HCT116 (cell line): ENCODE measurements around the gene MRPL58. TPM values are rescaled to one million over a fixed set of nuclear protein-coding genes. Genes with fewer than 3 reads are reported as not detected.

ENCODE experiments used
- ATAC-seq: fragments of 200-7000 bp; cut with Tn5 transposase; 2 replicates; pipeline ENCODE4 v1.9.1; 2020; ENCODE audit warnings: mild to moderate bottlenecking, moderate library complexity
- BruUV-seq: library from RNA; stranded (reverse); fragments of 400-500 nt; replicated peaks from 2 replicates; lab custom pipeline; 2021; lab: Mats Ljungman, UMichigan
- CTCF ChIA-PET: fragments of 300-600 bp; sonication (Branson Sonifier 250); formaldehyde crosslinking; loops from one replicate; lab custom pipeline; 2021; ENCODE audit warnings: antibody characterized with exemption; lab: Charles Lee
- POLR2A ChIA-PET: fragments of 300-600, 350-600 bp; sonication (Branson Sonifier 250); formaldehyde crosslinking; loops from one replicate; lab custom pipeline; 2021; ENCODE audit warnings: antibody characterized with exemption; lab: Charles Lee
- RAD21 ChIA-PET, 2 experiments: fragments of 300-600 bp; sonication (Branson Sonifier 250); formaldehyde crosslinking; loops; one replicate each; lab custom pipeline; 2023; ENCODE audit warnings: low total read pairs in 2 of 2; ENCODE audit not compliant: uncharacterized antibody in 2 of 2, unreplicated experiment in 2 of 2, low non-redundant PET in 1 of 2; lab: Charles Lee
- DNase-seq: peaks from one replicate; pipeline ENCODE4 v3.0.0-alpha.2; 2010; ENCODE audit warnings: low read depth, low spot score
- H2AFZ ChIP-seq: fragments of 200-600 bp; shearing (Covaris generic), sonication (generic); 2 replicates; pipeline ENCODE4 v1.6.1; 2017; ENCODE audit warnings: low read depth, mixed run types, mixed read lengths, antibody characterized with exemption, low read length; ENCODE audit not compliant: poor library complexity, severe bottlenecking
- H3K27ac ChIP-seq: 2 replicates; pipeline ENCODE4 v1.5.1; 2012; ENCODE audit warnings: low read depth, low read length
- H3K27me3 ChIP-seq: fragments of 200-600 bp; sonication (generic); 2 replicates; pipeline ENCODE4 v1.6.1; 2016; ENCODE audit warnings: mixed run types, low read length, mixed read lengths; ENCODE audit not compliant: insufficient read depth
- H3K36me3 ChIP-seq, 2 experiments: fragments of 200-500 bp in 1 of 2; fragments of 200-600 bp in 1 of 2; sonication (Bioruptor generic) in 1 of 2; sonication (generic) in 1 of 2; 2 replicates each; pipeline versions ENCODE4 v1.5.1 to v1.6.1; 2014 to 2016; ENCODE audit warnings: low read length in 2 of 2, inconsistent platforms in 1 of 2, mixed read lengths in 1 of 2, mixed run types in 1 of 2; ENCODE audit not compliant: insufficient read depth in 2 of 2, control insufficient read depth in 1 of 2
- H3K4me1 ChIP-seq, 2 experiments: fragments of 200-600 bp in 1 of 2; sonication (generic) in 1 of 2; 2 replicates each; pipeline versions ENCODE4 v1.5.1 to v1.6.1; 2012 to 2017; ENCODE audit warnings: low read length in 2 of 2, inconsistent platforms in 1 of 2, mild to moderate bottlenecking in 1 of 2, mixed read lengths in 1 of 2, mixed run types in 1 of 2, moderate library complexity in 1 of 2; ENCODE audit not compliant: insufficient read depth in 2 of 2, control insufficient read depth in 1 of 2
- H3K4me2 ChIP-seq: fragments of 200-600 bp; sonication (generic); 2 replicates; pipeline ENCODE4 v1.6.1; 2017; ENCODE audit warnings: mixed run types, low read length, mixed read lengths
- H3K4me3 ChIP-seq, 2 experiments: fragments of 200-600 bp in 1 of 2; sonication (generic) in 1 of 2; replicated peaks in 1 of 2; 2 replicates each; pipeline ENCODE4 v1.5.1; 2011 to 2016; ENCODE audit warnings: low read length in 2 of 2, control low read depth in 1 of 2, low read depth in 1 of 2, mild to moderate bottlenecking in 1 of 2, mixed read lengths in 1 of 2, mixed run types in 1 of 2
- H3K79me2 ChIP-seq: fragments of 200-600 bp; sonication (generic); 2 replicates; pipeline ENCODE4 v1.6.1; 2017; ENCODE audit warnings: mild to moderate bottlenecking, mixed run types, low read length, moderate library complexity, mixed read lengths; ENCODE audit not compliant: insufficient read depth
- H3K9ac ChIP-seq: fragments of 200-600 bp; sonication (generic); 2 replicates; pipeline ENCODE4 v1.6.1; 2016; ENCODE audit warnings: low read length, mixed read lengths
- H3K9me2 ChIP-seq: fragments of 200-600 bp; sonication (generic), shearing (Covaris generic); 2 replicates; pipeline ENCODE4 v1.6.1; 2017; ENCODE audit warnings: mixed run types, mild to moderate bottlenecking, moderate library complexity; ENCODE audit not compliant: insufficient read depth
- H3K9me3 ChIP-seq, 2 experiments: fragments of 200-500 bp in 1 of 2; fragments of 200-600 bp in 1 of 2; sonication (Bioruptor generic) in 1 of 2; sonication (generic) in 1 of 2; 2 replicates each; pipeline ENCODE4 v1.6.1; 2014 to 2017; ENCODE audit warnings: low read length in 2 of 2, mixed read lengths in 2 of 2, inconsistent platforms in 1 of 2, low read depth in 1 of 2, mild to moderate bottlenecking in 1 of 2, mixed run types in 1 of 2, moderate library complexity in 1 of 2; ENCODE audit not compliant: control insufficient read depth in 1 of 2, insufficient read depth in 1 of 2
- H4K20me1 ChIP-seq: fragments of 200-600 bp; sonication (generic), shearing (Covaris generic); 2 replicates; pipeline ENCODE4 v1.6.1; 2017; ENCODE audit warnings: mixed run types, mild to moderate bottlenecking, moderate library complexity; ENCODE audit not compliant: insufficient read depth
- EGR1 ChIP-seq: IDR thresholded peaks from 2 replicates; pipeline ENCODE4 v1.6.1; 2012; ENCODE audit warnings: low read depth
- SP1 ChIP-seq: IDR thresholded peaks from 2 replicates; pipeline ENCODE4 v1.6.1; 2012; ENCODE audit warnings: low read depth
- SRF ChIP-seq: IDR thresholded peaks from 2 replicates; pipeline ENCODE4 v1.6.1; 2012; ENCODE audit warnings: low read depth
- ZBTB33 ChIP-seq: IDR thresholded peaks from 2 replicates; pipeline ENCODE4 v1.6.1; 2011; ENCODE audit warnings: mild to moderate bottlenecking, low read length, moderate library complexity; ENCODE audit not compliant: insufficient replicate concordance; ENCODE audit errors: extremely low read depth
- ZFX ChIP-seq: fragments of 450-650 bp; IDR thresholded peaks from 2 replicates; pipeline ENCODE4 v1.6.1; 2017
- ZNF274 ChIP-seq: fragments of 200-500 bp; sonication (Bioruptor generic); IDR thresholded peaks from 2 replicates; pipeline ENCODE4 v1.6.1; 2014; ENCODE audit warnings: mild to moderate bottlenecking, low read depth, low read length, inconsistent platforms
- intact Hi-C: fragments of 100-400 bp; cut with micrococcal nuclease; formaldehyde crosslinking; loops from 2 replicates; pipeline ENCODE4 v1.10.0; 2022
- total RNA-seq: library from RNA; stranded (reverse); gene quantifications from one replicate; pipeline ENCODE4 v1.2.1, GENCODE V29; 2021; ENCODE audit not compliant: unreplicated experiment
- TF ChIP-seq, protein P1 (sequence below): IDR thresholded peaks from 2 replicates; pipeline ENCODE4 v1.6.1; 2012

Gene MRPL58
- total RNA-seq, 1 experiment from 2014 or later, result 80.5 TPM

DNA sequence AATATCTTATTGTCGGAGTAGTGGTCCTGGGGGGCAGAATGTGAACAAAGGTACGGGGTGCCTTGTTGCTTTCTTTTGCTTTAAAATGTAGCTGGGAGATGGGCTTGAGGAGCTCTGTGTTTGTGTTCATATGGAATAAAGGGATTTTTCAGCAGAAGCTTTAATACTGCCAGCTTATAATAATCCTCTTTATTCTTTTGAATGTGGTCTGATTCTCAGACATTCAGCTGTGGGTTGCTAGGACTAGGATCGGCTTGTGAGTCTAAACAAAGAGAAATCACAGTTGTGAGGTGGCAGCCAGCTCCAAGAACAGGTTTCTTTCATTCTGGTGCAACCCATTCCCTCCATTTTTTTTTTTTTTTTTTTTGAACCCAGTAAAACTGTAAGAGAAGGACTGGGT lies 7.2 kb downstream of the MRPL58 start:
- no peaks in the 10 kb centered on the region for H3K9me3 ChIP-seq
- H2AFZ ChIP-seq, result no peak overlapping the region
- POLR2A ChIA-PET, result no interaction called here
- no peak overlapping the region for H3K4me3 ChIP-seq
- H4K20me1 ChIP-seq, result no peaks in the 10 kb centered on the region
- no peak overlapping the region for H3K9ac ChIP-seq
- BruUV-seq, result no TSS peak
- peaks cover 11 to 33% of the 10 kb centered on the region in 2 experiments; a peak in 3 of 4 replicates for H3K36me3 ChIP-seq
- DNase-seq (no peak), ATAC-seq (no peak)
- H3K27me3 ChIP-seq, result no peaks in the 10 kb centered on the region
- CTCF ChIA-PET, result interaction anchor here (1.1 kb wide), 1 partner anchor 58 kb away, joined by 3 read pairs; no protein-coding TSS in a partner anchor
- H3K4me2 ChIP-seq, result no peak overlapping the region
- no peaks in the 10 kb centered on the region for H3K4me1 ChIP-seq
- TF ChIP-seq ZBTB33, result no peak
- TF ChIP-seq SP1, result no peak
- TF ChIP-seq SRF, result no peak
- no peak for TF ChIP-seq EGR1
- no peak for TF ChIP-seq ZFX
- TF ChIP-seq, protein P1, sequence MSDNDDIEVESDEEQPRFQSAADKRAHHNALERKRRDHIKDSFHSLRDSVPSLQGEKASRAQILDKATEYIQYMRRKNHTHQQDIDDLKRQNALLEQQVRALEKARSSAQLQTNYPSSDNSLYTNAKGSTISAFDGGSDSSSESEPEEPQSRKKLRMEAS, result no peak
- no peak for TF ChIP-seq ZNF274
- RAD21 ChIA-PET, result no interaction called here
- H3K9me2 ChIP-seq, result no peaks in the 10 kb centered on the region
- intact Hi-C loops, result no loop called here
- peaks cover 16% of the 10 kb centered on the region for H3K79me2 ChIP-seq
- H3K27ac ChIP-seq, result no peak overlapping the region
